IPS-18c (cell line): Measurements from ENCODE around the gene SHMT2.

Experiments
- H3K4me3 ChIP-seq: 2 replicates; pipeline ENCODE4 v1.7.0; 2013; ENCODE audit warnings: low read depth, mild to moderate bottlenecking, low read length, moderate library complexity; ENCODE audit not compliant: insufficient read depth
- H3K9me3 ChIP-seq: one replicate; pipeline ENCODE4 v1.6.1; 2013; ENCODE audit warnings: mild to moderate bottlenecking, low read length, moderate library complexity; ENCODE audit not compliant: control insufficient read depth, insufficient read depth

Gene SHMT2

DNA sequence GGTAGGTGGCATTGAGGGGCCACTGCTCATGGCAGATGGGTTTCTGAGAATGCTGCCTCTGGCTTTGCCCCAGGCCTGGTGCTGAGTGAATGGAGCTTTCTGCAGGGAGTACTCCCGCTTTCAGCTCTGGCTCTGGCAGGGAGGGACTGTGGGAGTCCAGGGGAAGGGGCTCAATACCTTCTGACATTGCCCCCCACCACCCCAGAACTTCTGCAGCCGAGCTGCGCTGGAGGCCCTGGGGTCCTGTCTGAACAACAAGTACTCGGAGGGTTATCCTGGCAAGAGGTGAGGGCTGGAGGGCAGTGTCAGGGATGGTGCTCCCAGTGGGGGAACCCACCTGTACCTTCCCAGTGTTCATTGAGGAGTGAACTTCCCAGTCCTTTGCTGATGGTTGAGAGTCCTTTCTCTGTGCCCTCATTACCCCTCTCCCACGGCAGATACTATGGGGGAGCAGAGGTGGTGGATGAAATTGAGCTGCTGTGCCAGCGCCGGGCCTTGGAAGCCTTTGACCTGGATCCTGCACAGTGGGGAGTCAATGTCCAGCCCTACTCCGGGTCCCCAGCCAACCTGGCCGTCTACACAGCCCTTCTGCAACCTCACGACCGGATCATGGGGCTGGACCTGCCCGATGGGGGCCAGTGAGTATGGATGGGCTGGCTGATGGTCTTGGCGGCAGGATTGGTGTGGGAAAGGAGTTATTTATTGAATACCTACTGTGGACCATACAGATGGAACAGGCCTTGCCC is 1.9 kb downstream of the SHMT2 start:
- H3K9me3 ChIP-seq, result no peaks in the 10 kb centered on the region
- no peak overlapping the region for H3K4me3 ChIP-seq

DNA sequence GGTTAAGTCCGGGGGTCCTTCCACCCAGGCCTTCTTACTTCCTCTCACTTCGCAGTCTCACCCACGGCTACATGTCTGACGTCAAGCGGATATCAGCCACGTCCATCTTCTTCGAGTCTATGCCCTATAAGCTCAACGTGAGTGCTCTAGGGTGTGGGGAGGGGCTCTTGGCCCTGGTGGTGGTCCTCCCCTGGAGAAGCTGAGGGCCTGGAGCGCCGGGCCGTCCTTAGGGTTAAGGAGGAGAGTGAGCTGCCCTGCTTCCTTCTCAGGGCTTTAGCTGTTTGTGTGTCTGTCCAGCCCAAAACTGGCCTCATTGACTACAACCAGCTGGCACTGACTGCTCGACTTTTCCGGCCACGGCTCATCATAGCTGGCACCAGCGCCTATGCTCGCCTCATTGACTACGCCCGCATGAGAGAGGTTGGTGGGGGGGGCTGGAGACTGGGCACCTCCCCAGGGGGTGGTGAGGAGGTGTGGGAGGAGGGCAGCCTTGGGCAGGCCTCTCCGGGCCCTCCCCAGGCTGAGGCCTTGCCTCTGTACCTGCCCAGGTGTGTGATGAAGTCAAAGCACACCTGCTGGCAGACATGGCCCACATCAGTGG is 2.7 kb downstream of the SHMT2 start:
- Histone ChIP-seq H3K9me3 (no peaks in the 10 kb centered on the region), H3K4me3 (no peak overlapping the region)

DNA sequence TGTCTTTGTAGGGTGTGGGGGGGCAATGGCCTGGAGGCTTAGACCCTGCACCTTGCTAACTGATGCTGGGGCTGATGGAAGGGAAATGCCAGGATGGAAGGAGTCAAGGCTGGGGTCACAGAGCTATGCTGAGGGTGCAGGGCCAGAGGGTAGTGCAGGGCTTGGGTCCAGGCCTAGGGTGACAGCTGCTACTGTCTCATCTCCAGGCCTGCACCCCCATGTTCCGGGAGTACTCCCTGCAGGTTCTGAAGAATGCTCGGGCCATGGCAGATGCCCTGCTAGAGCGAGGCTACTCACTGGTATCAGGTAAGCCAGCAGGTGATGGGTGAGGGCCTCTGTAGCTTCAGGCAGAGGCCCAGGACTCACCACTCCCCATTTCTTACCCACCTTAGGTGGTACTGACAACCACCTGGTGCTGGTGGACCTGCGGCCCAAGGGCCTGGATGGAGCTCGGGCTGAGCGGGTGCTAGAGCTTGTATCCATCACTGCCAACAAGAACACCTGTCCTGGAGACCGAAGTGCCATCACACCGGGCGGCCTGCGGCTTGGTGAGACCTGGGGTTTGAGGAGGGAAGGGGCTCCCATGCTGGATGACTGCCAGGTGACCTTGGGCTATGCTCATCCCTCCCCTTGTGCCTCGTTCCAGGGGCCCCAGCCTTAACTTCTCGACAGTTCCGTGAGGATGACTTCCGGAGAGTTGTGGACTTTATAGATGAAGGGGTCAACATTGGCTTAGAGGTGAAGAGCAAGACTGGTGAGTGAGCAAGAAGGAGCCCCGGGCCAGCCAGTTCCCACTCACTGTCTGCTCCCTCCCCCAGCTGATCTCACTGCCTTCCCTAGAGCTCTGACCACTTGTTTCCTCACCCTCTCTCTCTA is 4.1 kb downstream of the SHMT2 start:
- Histone ChIP-seq H3K4me3 (no peak overlapping the region), H3K9me3 (no peaks in the 10 kb centered on the region)

DNA sequence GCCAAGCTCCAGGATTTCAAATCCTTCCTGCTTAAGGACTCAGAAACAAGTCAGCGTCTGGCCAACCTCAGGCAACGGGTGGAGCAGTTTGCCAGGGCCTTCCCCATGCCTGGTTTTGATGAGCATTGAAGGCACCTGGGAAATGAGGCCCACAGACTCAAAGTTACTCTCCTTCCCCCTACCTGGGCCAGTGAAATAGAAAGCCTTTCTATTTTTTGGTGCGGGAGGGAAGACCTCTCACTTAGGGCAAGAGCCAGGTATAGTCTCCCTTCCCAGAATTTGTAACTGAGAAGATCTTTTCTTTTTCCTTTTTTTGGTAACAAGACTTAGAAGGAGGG is 4.7 kb downstream of the SHMT2 start:
- Histone ChIP-seq H3K4me3 (no peak overlapping the region), H3K9me3 (no peaks in the 10 kb centered on the region)

DNA sequence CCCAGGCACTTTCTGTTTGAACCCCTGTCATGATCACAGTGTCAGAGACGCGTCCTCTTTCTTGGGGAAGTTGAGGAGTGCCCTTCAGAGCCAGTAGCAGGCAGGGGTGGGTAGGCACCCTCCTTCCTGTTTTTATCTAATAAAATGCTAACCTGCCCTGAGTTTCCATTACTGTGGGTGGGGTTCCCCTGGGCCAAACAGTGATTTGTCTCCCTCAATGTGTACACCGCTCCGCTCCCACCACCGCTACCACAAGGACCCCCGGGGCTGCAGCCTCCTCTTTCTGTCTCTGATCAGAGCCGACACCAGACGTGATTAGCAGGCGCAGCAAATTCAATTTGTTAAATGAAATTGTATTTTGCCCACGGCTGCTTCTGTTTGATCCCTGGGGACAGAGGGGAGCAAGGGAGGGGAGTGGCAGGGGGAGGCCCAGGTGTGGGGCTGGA is 5.1 kb downstream of the SHMT2 start:
- Histone ChIP-seq H3K9me3 (no peaks in the 10 kb centered on the region), H3K4me3 (no peak overlapping the region)

DNA sequence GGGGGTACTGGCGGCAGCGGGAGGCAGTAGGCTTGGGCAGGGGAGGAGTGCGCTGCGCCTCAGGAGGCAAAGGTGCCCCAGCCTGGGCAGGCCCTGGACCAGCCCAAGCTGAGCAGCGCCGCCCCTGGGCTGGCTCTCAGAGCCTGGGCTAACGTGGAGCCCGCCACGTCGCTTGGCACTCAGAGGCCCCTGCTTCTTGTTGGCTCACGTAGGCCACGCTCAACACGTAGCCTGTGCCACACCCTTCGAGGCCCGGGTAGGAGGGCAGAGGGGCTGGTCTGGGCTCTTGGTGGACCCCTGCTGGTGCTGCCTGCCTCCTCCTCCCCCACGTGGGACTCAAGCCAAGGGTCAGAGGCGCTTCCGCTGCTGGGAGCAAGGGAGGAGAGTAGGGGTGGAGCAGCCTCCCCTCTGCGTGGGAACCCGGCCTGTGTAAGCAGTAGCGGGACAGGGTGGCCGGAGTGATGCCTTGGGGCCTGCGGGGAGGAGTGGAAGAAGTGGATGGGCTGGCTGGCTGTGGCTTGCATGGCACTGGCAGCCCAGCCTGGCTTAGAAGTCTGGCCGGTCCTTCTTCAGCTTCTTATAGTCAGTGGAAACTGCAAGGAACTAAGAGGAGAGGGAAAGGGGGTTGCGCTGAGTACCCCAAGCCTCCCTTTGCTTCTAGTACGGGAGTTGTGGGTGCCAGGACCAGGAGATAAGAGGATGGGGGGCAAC is 5.7 kb downstream of the SHMT2 start:
- Histone ChIP-seq H3K9me3 (no peaks in the 10 kb centered on the region), H3K4me3 (no peak overlapping the region)

DNA sequence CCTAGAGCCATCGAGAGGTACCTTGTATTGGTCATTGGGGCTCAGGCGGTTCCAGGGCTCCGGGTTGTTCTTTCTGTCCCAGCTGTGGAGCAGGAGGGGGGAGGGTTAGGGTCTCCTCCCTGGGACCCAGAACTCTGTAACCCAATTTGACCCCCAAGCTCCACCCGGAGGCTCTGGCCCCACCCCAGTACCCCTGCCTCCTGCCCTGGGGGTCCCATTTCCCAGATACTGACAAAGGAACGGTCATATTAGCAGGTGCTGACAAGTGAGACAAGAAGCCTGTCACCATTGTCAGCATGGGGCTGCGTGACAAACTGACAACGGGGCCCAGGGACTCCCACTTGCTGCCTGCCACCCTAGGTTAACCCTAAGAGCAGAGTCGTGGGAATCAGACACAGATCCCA is 6.2 kb downstream of the SHMT2 start:
- Histone ChIP-seq H3K9me3 (no peaks in the 10 kb centered on the region), H3K4me3 (no peak overlapping the region)

DNA sequence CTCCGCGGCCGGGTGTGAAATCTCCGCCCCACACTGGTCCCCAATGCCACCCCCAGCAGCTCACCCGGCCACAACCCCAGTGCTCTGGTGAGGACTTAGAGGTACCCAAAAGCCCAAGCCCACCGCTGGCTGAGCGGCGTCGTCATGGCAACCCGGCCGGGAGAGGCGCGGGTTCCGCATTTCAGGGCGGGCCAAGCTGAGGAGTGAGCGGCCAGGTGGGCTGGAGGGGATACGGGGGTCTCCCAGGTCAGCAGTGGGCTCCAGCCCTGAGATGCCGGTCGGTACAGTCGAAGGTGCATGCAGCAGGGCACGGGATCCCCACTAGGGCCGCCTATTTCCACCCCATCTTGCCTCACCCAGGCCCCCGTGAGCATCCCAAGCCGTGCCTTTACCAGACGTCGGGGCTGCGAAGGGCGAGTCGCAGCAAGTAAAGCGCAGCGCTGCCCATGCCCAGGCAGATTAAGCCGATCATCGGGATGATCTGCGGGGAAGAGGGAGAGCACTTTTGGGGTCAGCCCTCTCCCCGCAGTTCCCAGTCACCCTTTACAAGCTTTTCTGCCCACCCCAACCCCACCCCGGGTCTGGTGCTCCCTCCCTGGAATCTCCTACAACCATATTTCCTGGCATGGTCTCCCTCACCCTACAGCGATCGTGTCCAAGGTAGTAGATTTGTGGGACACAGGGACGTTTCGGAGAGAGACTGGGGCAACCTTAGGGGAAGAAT is 6.9 kb downstream of the SHMT2 start:
- Histone ChIP-seq H3K4me3 (no peak overlapping the region; the same call in 1 of the 2 replicates), H3K9me3 (no peaks in the 10 kb centered on the region)

DNA sequence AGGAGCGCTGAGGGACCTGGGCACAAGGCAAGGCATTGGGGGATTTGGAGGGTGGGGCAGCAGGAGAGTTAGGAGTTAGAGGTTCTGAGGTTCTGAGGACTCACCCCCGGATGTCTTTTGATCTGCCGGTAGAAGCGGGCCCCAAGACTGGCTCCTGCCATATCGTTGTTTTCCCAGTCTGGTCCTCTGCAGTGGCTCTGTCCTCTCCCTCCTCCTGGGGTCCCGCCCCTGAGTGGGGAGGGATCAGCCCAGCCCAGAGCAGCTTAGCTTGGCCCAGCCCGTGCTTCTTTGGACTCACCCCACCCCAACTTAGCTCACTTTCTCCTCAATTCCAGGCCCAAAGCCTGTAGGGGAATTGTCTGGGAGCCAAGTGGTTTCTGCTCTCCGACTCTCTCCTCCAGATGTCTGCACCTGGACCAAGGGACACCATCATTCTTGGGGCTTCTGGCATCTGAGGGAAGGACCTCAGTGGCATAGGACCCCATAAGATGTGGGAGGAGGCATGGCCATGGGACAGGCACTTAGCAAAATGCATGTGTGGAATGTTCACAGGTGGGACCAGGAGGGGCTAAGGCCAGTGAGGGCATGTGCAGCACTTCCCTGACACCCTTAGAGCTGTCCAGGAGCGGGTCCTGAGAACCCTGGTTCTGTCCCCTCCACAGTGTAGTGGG is 7.5 kb downstream of the SHMT2 start:
- no peak overlapping the region; the same call in 1 of the 2 replicates for H3K4me3 ChIP-seq
- no peaks in the 10 kb centered on the region for H3K9me3 ChIP-seq

DNA sequence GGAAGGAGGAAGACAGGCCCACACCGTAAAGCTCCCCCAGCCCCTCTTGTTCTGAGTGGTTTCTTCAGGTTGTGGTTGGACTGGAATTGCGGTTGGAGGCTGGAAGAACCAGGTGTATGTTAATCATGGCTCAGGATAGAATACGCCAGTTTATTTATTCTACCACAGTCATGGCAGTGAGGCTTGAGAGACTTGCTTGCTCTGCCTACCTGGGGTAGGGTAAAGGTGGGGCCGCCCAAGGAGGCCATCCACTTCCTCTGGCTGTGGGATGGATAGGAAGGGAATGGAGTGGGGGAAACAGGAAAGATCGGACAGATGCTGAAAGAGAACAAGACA is 8.1 kb downstream of the SHMT2 start:
- Histone ChIP-seq H3K9me3 (no peaks in the 10 kb centered on the region), H3K4me3 (0 out of 2 replicates have a peak overlapping the region, but pooled peaks have one; percentile 65)

DNA sequence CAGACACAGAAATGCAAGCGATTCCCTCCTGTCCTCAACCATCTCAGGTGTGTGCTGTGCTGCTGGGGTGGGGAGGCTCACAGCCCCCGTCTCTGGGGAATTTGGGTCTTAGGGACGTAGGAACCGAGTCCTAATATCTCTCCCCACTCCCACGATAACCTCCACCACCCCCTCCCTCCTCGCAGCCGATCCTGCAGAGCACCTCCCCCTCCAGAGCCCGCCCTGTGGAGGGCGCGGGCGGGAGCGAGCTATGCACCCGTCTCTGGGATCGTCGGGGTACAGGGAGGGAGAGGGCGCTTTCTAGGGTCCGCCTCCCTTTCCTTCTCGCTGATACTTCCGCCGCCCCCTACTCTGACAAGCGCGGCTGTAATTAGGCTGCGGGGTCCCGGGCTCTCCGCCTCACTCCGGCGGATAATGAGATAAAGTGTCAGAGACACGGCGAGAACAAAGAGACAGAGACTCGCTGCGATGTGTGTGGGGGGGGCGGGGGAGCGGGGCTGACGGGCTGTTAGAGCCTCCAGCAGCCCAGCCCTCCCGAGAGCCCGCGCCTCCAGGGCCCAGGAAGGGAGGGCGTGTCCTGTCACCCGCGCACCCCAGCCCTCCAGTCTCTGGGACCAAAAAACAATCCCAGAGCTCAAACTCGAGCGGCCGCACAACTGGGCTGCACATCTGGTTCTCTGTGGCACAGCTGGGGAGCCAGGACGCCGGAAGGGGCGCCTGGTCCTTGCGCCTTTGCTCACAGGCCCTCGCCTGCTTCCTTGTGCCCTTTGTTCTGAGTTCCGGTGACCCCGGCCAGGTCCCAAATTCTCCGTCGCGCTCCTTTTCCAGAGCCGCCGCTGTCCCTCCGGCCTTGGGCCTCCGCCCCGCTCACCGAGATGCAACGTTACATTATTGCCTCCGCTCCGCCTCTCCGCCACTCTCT is 8.7 kb downstream of the SHMT2 start:
- Histone ChIP-seq H3K4me3 (peak overlapping the region; percentile 65), H3K9me3 (no peaks in the 10 kb centered on the region)

DNA sequence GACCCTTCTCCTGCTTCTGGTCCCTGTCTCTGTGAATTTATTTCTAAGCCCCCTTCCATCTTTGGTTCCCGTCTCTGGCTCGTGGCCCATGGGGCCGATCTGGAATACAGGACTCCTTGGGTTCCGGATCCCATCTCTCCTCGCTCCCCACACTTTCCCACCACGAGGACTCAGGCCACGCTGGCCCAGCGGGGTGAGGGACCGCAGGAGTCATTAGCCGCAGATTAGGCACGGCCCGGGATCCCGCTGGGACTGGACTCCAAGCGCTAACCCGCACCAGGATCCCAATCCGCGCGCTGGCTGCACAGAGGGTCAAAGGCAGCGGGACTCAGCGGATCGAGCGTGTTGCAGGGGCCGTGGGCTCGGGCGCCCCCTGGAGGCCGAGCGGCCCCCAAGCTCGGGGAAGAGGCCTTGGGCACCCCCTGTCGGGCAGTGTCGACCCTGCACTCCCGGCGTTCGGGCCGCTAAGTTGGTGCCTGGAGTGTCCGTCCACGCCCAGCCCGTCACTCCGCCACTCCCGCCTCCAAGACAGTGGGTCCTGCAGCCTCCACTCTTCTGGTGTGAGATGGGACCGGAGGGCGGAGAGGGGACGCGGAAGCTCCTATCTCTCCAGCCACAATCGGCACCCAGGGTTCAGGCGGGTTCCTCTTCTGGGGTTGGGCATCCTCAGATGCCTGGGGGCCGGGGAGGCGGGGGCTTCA is 9.5 kb downstream of the SHMT2 start:
- Histone ChIP-seq H3K4me3 (peak overlapping the region; percentile 65), H3K9me3 (no peaks in the 10 kb centered on the region)

DNA sequence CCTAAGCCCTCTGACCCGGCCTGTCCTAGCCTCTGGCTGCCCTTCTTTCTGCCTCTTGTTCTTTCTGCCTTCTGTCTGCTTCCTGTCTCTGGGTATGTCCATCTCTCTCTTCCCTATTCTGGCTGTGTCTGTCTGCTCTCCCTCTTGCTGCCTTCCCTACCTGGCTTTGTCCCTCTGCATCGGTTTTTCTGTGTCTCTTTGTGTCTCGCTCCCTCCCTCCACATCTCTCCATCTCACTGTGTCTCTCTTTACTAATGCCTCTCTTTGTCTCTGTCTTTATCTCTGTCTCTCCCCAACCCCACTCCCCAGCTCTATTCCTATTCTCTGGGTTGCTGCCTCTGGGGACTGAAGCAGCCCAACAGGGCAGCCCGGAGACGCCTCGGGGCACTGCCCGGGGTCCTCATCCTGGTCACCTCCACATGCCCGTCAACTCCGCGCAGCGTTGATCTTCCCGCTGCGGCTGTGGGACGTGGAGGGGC is 10.1 kb downstream of the SHMT2 start:
- no peaks in the 10 kb centered on the region for H3K9me3 ChIP-seq
- peak overlapping the region; percentile 51 for H3K4me3 ChIP-seq

DNA sequence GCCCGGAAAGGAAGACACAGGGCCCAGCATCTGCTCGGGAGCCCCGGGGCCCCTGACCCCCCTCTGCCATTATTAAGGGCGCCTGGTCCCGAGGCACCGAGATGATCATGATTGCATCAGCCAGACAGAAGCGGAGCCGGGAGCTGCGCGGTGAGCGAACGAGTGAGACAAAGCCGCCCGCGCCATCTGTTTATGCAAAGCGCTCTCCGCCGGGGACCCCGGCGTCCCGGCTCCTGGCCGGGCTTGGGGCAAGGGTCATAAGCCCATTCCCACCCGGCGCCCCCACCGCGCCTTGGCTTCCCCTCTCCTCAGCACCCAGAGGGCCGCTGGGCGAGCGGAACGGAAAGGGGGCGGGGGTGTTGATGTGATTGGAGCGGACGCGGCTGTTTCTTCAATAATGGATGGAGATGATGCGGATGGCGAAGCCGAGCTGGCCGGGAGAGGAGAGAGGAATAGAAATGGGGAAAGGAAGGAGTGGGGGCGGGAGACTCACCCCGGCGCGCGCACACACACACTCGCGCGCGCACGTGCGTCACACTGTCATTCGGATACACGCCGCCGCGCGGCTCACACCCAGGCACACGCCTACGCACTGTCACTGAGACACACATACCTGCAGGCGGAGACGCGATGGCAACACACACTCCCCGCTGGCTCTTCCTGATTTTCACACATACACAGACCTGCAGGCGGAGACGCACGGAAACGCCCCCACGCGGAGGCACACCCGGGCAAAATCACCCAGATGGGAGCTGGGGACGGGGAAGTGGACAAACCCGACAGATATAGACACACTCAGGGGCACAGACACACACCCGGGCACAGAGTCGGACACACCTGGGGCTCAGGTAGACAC is 10.8 kb downstream of the SHMT2 start:
- peak overlapping the region; percentile 51 for H3K4me3 ChIP-seq
- H3K9me3 ChIP-seq, result no peaks in the 10 kb centered on the region
